ENCODE results near the gene APOBR.

DNA sequence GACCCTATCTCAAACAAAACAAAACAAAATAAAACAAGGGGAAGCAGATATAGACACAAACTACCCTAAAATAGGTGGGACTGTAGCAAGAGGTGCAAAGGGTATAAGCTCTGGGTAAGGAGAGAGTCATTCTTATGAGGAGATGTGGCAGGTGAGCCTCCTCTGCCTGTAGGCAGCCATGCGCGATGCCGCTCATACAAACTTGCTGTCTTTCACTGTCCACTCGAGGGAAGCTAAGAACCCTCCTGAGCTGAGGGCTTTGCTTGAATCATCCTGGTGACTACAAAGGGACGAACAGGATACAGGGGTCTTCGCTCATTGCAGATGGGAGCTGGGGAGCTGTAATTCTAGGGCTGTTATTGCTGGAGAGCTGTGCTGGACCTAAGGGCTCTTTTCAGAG lies 27.0 kb downstream of the APOBR start:
- no peak for TF ChIP-seq POLR2A (IDR thresholded peaks at IDR 0.05)
- TF ChIP-seq, protein P1, sequence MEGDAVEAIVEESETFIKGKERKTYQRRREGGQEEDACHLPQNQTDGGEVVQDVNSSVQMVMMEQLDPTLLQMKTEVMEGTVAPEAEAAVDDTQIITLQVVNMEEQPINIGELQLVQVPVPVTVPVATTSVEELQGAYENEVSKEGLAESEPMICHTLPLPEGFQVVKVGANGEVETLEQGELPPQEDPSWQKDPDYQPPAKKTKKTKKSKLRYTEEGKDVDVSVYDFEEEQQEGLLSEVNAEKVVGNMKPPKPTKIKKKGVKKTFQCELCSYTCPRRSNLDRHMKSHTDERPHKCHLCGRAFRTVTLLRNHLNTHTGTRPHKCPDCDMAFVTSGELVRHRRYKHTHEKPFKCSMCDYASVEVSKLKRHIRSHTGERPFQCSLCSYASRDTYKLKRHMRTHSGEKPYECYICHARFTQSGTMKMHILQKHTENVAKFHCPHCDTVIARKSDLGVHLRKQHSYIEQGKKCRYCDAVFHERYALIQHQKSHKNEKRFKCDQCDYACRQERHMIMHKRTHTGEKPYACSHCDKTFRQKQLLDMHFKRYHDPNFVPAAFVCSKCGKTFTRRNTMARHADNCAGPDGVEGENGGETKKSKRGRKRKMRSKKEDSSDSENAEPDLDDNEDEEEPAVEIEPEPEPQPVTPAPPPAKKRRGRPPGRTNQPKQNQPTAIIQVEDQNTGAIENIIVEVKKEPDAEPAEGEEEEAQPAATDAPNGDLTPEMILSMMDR (IDR thresholded peaks at IDR 0.05): no peak

Data from adrenal gland (tissue), 5 donors.